Breast epithelium (tissue), 3 donors: ENCODE results near the gene EML2.

ENCODE experiments used
- POLR2A ChIP-seq: fragments of 450-650 bp; IDR thresholded peaks from one replicate; pipeline ENCODE4 v1.6.1; 2016; ENCODE audit warnings: antibody characterized with exemption, mild to moderate bottlenecking, moderate library complexity
- POLR2AphosphoS5 ChIP-seq, 3 donors: sonication (generic); formaldehyde crosslinking; IDR thresholded peaks; one replicate each; pipeline ENCODE4 v1.6.1; 2017; ENCODE audit warnings: antibody characterized with exemption in 3 of 3
- TF ChIP-seq, protein P1 (sequence below), 3 donors: fragments of 450-650 bp; IDR thresholded peaks; one replicate each; pipeline ENCODE4 v1.5.1; 2016 to 2017; ENCODE audit warnings: antibody characterized with exemption in 3 of 3, mild to moderate bottlenecking in 3 of 3, moderate library complexity in 3 of 3

DNA sequence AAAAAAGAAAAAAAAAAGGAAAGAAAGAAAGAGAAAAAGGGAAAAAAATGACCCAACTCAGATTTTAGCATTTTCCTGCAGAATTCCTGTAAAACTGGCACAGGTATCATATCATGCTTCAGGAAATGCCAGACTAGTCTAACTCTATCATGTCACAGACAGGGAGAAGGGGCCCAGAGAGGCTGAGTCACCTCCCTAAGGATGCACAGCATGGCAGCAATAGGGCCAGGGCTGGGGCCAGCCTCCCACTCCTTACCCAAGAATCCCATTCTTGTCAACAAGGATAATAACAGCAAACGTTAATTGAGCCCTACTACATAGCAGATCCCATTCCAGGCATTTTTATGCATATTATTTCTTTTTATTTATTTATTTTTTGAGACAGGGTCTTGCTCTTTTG is 45.7 kb downstream of the EML2 start:
- TF ChIP-seq, protein P1, sequence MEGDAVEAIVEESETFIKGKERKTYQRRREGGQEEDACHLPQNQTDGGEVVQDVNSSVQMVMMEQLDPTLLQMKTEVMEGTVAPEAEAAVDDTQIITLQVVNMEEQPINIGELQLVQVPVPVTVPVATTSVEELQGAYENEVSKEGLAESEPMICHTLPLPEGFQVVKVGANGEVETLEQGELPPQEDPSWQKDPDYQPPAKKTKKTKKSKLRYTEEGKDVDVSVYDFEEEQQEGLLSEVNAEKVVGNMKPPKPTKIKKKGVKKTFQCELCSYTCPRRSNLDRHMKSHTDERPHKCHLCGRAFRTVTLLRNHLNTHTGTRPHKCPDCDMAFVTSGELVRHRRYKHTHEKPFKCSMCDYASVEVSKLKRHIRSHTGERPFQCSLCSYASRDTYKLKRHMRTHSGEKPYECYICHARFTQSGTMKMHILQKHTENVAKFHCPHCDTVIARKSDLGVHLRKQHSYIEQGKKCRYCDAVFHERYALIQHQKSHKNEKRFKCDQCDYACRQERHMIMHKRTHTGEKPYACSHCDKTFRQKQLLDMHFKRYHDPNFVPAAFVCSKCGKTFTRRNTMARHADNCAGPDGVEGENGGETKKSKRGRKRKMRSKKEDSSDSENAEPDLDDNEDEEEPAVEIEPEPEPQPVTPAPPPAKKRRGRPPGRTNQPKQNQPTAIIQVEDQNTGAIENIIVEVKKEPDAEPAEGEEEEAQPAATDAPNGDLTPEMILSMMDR (IDR thresholded peaks at IDR 0.05) = no peak
- no peak for TF ChIP-seq POLR2AphosphoS5 (IDR thresholded peaks at IDR 0.05)
- TF ChIP-seq POLR2A = no peak
